IPS-11a (cell line): ENCODE measurements around the gene KRTAP24-1.

ENCODE experiments used
- H3K4me3 ChIP-seq: one replicate; pipeline ENCODE4 v1.5.1; 2013; ENCODE audit warnings: low read depth, low read length, control low read depth

The KRTAP24-1 gene

GRCh38 chr21:30282850-30283249, at the start of gene KRTAP24-1:
Gene KRTAP24-1 (minus strand): TSS chr21:30282950. CDS start chr21:30282932, 18 bp downstream.
- no peak within 1 kb of the TSS for H3K4me3 ChIP-seq

- no peak overlapping the region for H3K4me3 ChIP-seq
Measured at GRCh38 chr21:30329203-30329875, 46.6 kb upstream of the KRTAP24-1 start.

GRCh38 chr21:30326390-30326789, 43.6 kb upstream of the KRTAP24-1 start:
- no peak overlapping the region for H3K4me3 ChIP-seq

- no peak within 1 kb of the TSS for H3K4me3 ChIP-seq
Measured at GRCh38 chr21:30320215-30320614, 37.5 kb upstream of the KRTAP24-1 start, which contains the start of gene KRTAP26-1. Gene KRTAP26-1 (minus strand): TSS chr21:30320315. CDS start chr21:30320035, 280 bp downstream.

DNA sequence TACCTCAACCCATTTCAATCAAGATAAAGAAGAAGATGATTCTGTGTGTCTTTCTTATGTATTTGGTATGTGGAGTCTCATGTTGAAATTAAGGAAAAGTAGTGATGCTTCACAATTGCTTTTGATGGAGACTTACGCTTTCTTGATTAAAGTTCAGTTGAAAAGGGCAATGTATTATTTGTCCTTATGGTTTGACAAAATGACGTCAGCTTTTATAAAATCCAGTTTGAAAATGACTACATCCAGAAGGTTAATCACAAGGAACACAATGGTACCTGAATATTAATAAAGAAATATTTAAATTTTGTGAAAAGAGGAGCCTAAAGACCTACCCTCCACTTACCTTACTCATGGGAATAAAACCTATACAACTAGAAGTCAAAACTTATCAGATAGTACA, 33.0 kb upstream of the KRTAP24-1 start:
- no peak overlapping the region for H3K4me3 ChIP-seq

DNA sequence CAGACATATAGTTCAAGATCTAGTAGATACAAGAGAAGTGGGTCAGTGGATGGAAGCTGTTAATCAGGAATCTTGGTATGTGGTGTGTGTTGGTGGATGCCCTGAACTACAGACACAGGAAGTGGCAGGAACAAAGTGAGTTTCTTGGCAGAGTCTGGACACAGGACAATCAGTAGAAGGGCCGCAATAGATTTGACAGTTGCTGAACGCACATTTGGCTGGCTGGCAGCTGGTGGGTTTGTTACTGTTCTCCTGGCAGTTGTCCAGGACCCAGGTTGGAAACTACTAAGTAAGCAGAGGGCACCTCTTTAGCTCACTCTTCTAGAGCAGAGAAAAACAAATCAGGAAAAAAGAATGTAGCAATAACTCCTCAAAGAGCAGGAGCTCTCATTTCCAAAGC, 24.1 kb upstream of the KRTAP24-1 start:
- H3K4me3 ChIP-seq = no peak overlapping the region

GRCh38 chr21:30305136-30305535, 22.4 kb upstream of the KRTAP24-1 start:
- H3K4me3 ChIP-seq = no peak overlapping the region

- no peak within 1 kb of the TSS for H3K4me3 ChIP-seq
Measured at GRCh38 chr21:30289215-30289614, 6.5 kb upstream of the KRTAP24-1 start, which contains the start of gene KRTAP25-1. Gene KRTAP25-1 (minus strand): TSS chr21:30289514. CDS start chr21:30289490, 24 bp downstream.

GRCh38 chr21:30271611-30272010, 11.1 kb downstream of the KRTAP24-1 start:
- no peak overlapping the region for H3K4me3 ChIP-seq

DNA sequence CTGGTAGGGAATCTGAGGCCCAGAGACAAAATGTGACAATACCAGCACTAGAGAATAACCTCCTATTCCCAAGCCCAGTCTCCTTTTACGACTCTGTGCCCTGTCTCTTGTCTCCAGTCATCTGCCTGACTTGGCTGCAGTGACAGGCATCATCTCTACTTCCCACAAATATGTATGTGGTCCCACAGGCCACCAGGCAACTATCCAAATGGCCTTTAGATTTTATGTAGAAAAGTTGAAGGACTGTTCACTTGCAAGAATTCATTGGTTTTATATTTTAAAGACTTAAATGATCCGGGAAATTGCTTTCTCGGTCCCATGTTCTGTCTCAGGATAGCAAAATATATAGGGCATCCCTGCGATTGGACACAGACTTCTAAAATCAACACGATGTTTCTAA, 11.6 kb downstream of the KRTAP24-1 start:
- no peak overlapping the region for H3K4me3 ChIP-seq

DNA sequence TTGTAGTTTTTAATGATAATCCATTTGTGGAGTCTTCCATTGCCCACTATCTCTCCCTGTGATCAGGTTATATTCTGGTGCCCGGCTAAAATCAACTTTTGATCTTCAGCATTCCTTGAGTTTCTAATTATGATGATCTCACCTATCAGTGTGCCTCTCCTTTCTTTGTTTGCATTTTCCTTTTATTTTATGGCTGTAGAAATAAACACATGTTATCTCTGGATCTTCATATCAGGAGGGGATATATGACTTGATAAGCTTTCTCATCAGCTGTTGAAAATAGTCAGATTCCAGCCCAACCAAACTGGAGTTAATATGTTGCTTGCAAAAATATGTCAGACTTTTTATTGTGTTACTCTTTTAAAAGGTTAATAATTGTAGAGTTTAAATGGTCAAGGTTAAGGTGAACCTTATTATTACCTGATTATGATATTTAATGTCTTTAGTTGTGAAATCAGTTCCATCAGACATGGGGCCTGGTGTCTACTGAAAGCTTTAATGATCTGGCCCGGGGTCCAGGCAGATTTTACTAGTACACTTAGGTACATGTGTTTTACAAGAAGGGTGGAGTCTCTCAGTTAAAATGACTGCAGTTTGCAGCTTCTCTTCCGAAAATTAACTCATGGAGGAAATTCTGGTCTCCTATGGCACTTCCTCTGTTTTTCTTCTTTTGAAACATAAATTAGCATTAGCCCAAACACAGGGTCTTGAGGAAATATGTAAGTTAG, 12.8 kb downstream of the KRTAP24-1 start:
- H3K4me3 ChIP-seq = no peak overlapping the region

GRCh38 chr21:30268608-30269197, 14.0 kb downstream of the KRTAP24-1 start:
- H3K4me3 ChIP-seq = no peak overlapping the region

GRCh38 chr21:30257773-30258172, 25.0 kb downstream of the KRTAP24-1 start:
- no peak overlapping the region for H3K4me3 ChIP-seq

- H3K4me3 ChIP-seq = no peak overlapping the region
Measured at GRCh38 chr21:30256100-30256499, 26.6 kb downstream of the KRTAP24-1 start.

DNA sequence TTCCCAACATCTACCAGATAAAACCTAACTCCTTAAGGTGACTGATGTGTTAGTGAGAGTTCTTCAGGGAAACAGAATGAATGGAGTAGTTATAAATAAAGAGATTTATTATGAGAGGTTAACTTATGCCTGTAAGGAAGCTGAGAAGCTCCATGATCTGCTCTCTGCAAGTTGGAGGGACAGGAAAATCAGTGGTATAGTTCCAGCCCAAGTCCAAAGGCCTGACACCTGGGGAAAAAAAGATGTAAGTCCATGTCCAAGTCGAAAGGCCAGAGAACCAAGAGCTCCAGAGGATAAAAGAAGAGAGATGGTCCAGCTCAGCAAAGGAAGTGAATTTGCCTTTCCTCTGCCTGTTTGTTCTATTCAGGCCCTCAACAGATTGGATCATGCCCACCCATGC, 27.1 kb downstream of the KRTAP24-1 start:
- no peak overlapping the region for H3K4me3 ChIP-seq

DNA sequence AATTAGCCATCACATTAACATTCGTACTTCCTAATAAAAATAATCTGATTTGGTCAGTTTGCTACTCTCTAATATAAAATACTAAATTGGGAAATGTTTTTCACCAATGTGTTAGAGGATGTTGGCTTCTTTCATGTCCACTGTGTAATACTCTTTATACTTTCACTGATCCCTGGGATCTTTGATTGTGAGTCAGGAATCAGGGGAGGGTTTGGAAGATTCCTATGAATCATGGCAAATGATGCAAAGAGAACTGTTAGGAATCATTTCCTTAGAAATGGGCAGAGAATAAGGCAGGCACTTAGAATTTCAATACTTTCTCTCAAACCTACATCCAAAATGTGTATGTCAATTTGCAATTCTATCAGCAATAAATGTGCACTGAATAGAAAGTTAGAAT, 31.0 kb downstream of the KRTAP24-1 start:
- no peak overlapping the region for H3K4me3 ChIP-seq

- H3K4me3 ChIP-seq = no peak overlapping the region
Measured at GRCh38 chr21:30249936-30250335, 32.8 kb downstream of the KRTAP24-1 start.

- H3K4me3 ChIP-seq = no peak overlapping the region
Measured at GRCh38 chr21:30248844-30249243, 33.9 kb downstream of the KRTAP24-1 start.

DNA sequence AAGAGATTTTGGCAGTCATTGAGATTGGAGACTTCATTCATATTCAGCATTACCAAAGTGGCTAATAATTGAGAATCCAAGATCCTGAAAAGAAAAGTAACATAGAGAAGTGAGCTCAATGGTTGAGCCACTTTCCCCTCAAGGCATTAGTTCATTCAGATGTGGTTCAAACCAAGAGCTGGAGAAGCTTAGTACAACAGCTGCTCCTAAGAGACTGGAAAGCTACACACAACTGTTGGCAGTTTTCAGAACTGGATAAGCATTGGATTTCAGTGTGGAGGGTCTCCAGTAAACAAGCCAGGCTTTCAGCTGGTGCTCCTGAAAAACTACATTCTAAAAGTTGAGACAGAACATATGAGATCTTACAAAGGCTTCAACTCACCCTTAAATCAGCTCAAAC, 37.7 kb downstream of the KRTAP24-1 start:
- H3K4me3 ChIP-seq = no peak overlapping the region

GRCh38 chr21:30243691-30244090, 39.1 kb downstream of the KRTAP24-1 start:
- no peak overlapping the region for H3K4me3 ChIP-seq

- no peak overlapping the region for H3K4me3 ChIP-seq
Measured at GRCh38 chr21:30240661-30241060, 42.1 kb downstream of the KRTAP24-1 start.

DNA sequence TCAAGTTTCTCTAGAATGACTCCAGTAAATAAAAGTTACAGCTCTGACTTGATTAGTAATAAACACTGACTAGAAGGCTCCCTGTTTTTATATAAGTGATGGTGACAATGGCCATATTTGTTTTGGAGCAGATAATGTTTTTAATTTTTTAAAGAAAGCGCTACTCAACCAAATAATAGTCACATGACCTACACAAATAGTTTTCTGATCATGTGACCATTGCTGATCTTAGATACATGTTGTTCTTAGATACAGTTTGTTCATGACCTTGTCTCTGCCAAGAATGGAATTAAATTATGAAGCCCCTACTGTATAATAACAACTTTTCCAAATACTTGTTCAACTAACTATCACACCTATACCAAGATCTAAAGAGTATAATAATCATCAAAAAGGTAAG, 44.6 kb downstream of the KRTAP24-1 start:
- no peak overlapping the region for H3K4me3 ChIP-seq
